Gastroesophageal sphincter (tissue), 3 donors: ENCODE data around the gene SERINC2.

Experiments used
- POLR2A ChIP-seq, 2 donors: fragments of 450-650 bp; IDR thresholded peaks; one replicate each; pipeline ENCODE4 v1.6.1; 2017; ENCODE audit warnings: antibody characterized with exemption in 2 of 2, mild to moderate bottlenecking in 2 of 2, moderate library complexity in 1 of 2
- TF ChIP-seq, protein P1 (sequence below), 4 experiments: fragments of 200-600 bp in 2 of 4; fragments of 450-650 bp in 2 of 4; sonication (generic) in 1 of 4; IDR thresholded peaks; one replicate each; pipeline ENCODE4 v1.5.1; 2017 to 2019; ENCODE audit warnings: antibody characterized with exemption in 4 of 4, mild to moderate bottlenecking in 2 of 4, moderate library complexity in 2 of 4

DNA sequence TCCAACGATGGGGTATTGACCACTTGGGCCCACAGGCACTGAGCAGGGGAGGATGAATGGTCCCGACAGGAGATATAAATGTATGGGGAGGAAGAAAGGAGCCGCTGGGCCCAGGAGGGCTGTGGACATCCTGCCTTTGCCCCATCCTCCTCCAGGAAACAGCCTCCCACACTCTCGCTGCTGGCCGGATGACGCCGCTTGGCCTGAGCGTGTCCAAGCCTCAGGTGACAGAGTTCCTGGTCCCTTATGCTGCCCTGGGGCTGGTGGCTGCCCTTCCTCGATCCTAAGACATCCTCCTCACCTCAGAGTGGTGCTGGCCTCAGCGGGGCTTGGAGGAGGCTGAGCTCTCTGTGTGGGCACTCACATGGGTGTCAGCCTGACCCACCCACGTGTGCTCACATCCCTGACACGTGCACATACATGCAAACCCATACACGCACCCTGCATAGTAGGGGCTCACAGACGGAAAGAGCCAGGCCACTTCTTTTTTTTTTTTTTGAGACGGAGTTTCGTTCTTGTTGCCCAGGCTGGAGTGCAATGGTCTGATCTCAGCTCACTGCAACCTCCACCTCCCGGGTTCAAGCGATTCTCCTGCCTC lies 5.9 kb upstream of the SERINC2 start:
- TF ChIP-seq, protein P1, sequence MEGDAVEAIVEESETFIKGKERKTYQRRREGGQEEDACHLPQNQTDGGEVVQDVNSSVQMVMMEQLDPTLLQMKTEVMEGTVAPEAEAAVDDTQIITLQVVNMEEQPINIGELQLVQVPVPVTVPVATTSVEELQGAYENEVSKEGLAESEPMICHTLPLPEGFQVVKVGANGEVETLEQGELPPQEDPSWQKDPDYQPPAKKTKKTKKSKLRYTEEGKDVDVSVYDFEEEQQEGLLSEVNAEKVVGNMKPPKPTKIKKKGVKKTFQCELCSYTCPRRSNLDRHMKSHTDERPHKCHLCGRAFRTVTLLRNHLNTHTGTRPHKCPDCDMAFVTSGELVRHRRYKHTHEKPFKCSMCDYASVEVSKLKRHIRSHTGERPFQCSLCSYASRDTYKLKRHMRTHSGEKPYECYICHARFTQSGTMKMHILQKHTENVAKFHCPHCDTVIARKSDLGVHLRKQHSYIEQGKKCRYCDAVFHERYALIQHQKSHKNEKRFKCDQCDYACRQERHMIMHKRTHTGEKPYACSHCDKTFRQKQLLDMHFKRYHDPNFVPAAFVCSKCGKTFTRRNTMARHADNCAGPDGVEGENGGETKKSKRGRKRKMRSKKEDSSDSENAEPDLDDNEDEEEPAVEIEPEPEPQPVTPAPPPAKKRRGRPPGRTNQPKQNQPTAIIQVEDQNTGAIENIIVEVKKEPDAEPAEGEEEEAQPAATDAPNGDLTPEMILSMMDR (IDR thresholded peaks at IDR 0.05) = no peak
- no peak for TF ChIP-seq POLR2A (IDR thresholded peaks at IDR 0.05)
